Muscle layer of duodenum (tissue), 2 donors: ENCODE results near the gene ZC3H13.

Experiments used
- H3K27ac ChIP-seq: one replicate; pipeline ENCODE4 v1.7.0; 2013; ENCODE audit warnings: mild to moderate bottlenecking, low read length
- H3K27me3 ChIP-seq: one replicate; pipeline ENCODE4 v1.7.0; 2013; ENCODE audit warnings: low read depth, mild to moderate bottlenecking, control low read depth, low read length
- H3K36me3 ChIP-seq, 2 donors: one replicate each; pipeline ENCODE4 v1.7.0; 2013; ENCODE audit warnings: low read length in 2 of 2, control low read depth in 1 of 2, mild to moderate bottlenecking in 1 of 2; ENCODE audit not compliant: insufficient read depth in 2 of 2, control insufficient read depth in 1 of 2
- H3K4me1 ChIP-seq, 2 donors: one replicate each; pipeline ENCODE4 v1.7.0; 2013; ENCODE audit warnings: low read length in 2 of 2, mild to moderate bottlenecking in 2 of 2, control low read depth in 1 of 2, moderate library complexity in 1 of 2; ENCODE audit not compliant: insufficient read depth in 2 of 2, control insufficient read depth in 1 of 2
- H3K4me3 ChIP-seq, 2 donors: one replicate each; pipeline ENCODE4 v1.7.0; 2013; ENCODE audit warnings: low read length in 2 of 2, low read depth in 1 of 2, mild to moderate bottlenecking in 1 of 2
- H3K9me3 ChIP-seq, 2 donors: one replicate each; pipeline ENCODE4 v1.7.0; 2013; ENCODE audit warnings: low read length in 2 of 2, control low read depth in 1 of 2, mild to moderate bottlenecking in 1 of 2; ENCODE audit not compliant: control insufficient read depth in 1 of 2
- donor health status: healthy.

Gene ZC3H13

DNA sequence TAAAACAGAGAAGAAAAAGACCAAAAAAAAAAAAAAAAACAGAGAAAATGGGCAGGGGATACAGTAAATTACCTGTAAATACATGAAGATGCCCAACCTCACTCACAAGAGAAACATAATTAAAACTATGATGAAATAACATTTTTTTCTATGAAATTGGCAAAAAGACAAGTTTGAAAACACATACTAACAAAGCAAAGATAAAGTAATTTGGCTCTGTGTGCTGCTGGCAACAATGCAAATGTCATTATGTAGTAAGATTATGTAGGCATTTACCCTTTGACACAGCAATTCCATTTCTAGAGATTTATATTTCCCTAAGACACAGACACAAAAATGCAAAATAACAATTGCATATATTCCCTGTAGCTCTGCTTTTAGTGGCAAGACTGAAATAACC, 20.2 kb downstream of the ZC3H13 start:
- Histone ChIP-seq H3K4me3 (no peak overlapping the region), H3K9me3 (peaks cover 0 to 6% of the 10 kb centered on the region in 2 donors), H3K4me1 (no peaks in the 10 kb centered on the region), H3K27ac (no peak overlapping the region), H3K27me3 (no peaks in the 10 kb centered on the region), H3K36me3 (peaks cover 3 to 13% of the 10 kb centered on the region in 2 donors)

- Histone ChIP-seq H3K27me3 (no peaks in the 10 kb centered on the region), H3K4me1 (no peaks in the 10 kb centered on the region), H3K9me3 (peaks cover 0 to 6% of the 10 kb centered on the region in 2 donors), H3K27ac (no peak overlapping the region), H3K36me3 (peaks cover 3 to 13% of the 10 kb centered on the region in 2 donors), H3K4me3 (no peak overlapping the region)
Measured at GRCh38 chr13:46031581-46032263, 20.8 kb downstream of the ZC3H13 start.

GRCh38 chr13:46025157-46025556, 27.4 kb downstream of the ZC3H13 start:
- H3K27ac ChIP-seq: no peak overlapping the region
- H3K36me3 ChIP-seq: peaks cover 0 to 2% of the 10 kb centered on the region in 2 donors
- no peaks in the 10 kb centered on the region for H3K27me3 ChIP-seq
- H3K9me3 ChIP-seq: no peaks in the 10 kb centered on the region
- no peak overlapping the region for H3K4me3 ChIP-seq
- no peaks in the 10 kb centered on the region for H3K4me1 ChIP-seq

DNA sequence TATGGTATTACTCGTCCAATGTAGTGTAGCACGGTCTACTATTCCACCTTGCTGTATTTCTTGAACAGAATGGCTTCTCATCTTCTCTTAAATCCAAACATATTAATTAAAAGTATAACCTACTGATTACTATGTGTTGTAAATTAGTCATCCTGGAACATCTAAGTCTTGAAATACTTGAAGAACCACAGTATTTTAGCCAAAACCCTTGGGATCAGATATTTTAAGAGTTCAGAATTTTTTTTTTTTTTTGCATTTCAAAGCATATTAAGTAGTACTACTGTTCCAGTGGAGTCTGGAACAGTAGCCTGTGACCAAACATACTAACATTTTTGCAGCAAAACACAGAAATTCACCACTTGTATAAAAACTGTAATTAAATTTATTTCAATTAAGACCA, 30.1 kb downstream of the ZC3H13 start:
- Histone ChIP-seq H3K36me3 (peaks cover 0 to 18% of the 10 kb centered on the region in 2 donors), H3K27ac (no peak overlapping the region), H3K9me3 (no peaks in the 10 kb centered on the region), H3K4me1 (no peaks in the 10 kb centered on the region), H3K4me3 (no peak overlapping the region), H3K27me3 (no peaks in the 10 kb centered on the region)

GRCh38 chr13:46016216-46016615, 36.3 kb downstream of the ZC3H13 start:
- H3K27me3 ChIP-seq: no peaks in the 10 kb centered on the region
- H3K36me3 ChIP-seq: peaks cover 15 to 35% of the 10 kb centered on the region in 2 donors
- H3K27ac ChIP-seq: no peak overlapping the region
- no peak overlapping the region for H3K4me3 ChIP-seq
- H3K4me1 ChIP-seq: no peaks in the 10 kb centered on the region
- H3K9me3 ChIP-seq: no peaks in the 10 kb centered on the region

DNA sequence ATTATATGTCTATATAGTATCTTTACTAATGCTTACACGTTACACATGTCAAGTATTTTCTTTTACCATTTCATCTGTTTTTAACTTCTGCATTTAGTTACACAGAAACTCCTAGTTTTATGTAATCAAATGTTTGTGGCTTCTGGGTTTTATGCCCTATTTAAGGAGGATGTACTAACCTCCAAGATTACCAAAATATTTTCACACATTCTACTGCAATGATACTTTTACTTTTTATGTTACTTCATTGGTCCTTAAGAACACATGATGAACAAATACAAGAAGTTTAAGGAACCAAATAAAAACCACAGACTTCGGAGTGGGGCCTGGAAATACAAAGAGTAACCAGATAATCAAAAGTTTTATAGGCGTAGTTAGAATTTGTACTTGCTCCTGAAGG, 37.2 kb downstream of the ZC3H13 start:
- Histone ChIP-seq H3K36me3 (peaks cover 15 to 39% of the 10 kb centered on the region in 2 donors), H3K4me3 (no peak overlapping the region), H3K27ac (no peak overlapping the region), H3K9me3 (no peaks in the 10 kb centered on the region), H3K4me1 (no peaks in the 10 kb centered on the region), H3K27me3 (no peaks in the 10 kb centered on the region)

DNA sequence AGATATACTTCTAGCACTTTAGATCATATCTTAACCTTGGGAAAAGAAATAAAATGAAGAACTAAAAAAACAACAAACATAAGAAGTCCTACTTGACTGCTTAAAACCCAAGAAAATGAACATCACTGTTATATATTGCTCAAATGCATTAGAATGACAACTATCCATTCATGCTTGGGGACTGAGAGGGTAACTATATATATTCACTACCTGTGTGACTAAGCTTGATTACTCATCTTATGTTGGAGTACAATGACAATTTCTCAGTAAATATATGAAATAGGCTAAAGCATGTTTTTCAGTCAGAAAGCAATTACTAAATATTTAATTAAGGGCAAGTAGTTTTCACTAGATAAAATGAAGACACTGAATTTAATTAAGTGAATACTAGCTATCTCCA, 40.1 kb downstream of the ZC3H13 start:
- Histone ChIP-seq H3K4me1 (no peaks in the 10 kb centered on the region), H3K9me3 (no peaks in the 10 kb centered on the region), H3K27me3 (no peaks in the 10 kb centered on the region), H3K36me3 (peaks cover 33 to 35% of the 10 kb centered on the region in 2 donors), H3K4me3 (no peak overlapping the region), H3K27ac (no peak overlapping the region)

GRCh38 chr13:46010148-46010547, 42.4 kb downstream of the ZC3H13 start:
- Histone ChIP-seq H3K36me3 (peaks cover 29 to 33% of the 10 kb centered on the region in 2 donors), H3K27me3 (no peaks in the 10 kb centered on the region), H3K27ac (no peak overlapping the region), H3K4me1 (no peaks in the 10 kb centered on the region), H3K9me3 (no peaks in the 10 kb centered on the region), H3K4me3 (no peak overlapping the region)

GRCh38 chr13:46008631-46009030, 43.9 kb downstream of the ZC3H13 start:
- peaks cover 29 to 33% of the 10 kb centered on the region in 2 donors for H3K36me3 ChIP-seq
- no peaks in the 10 kb centered on the region for H3K27me3 ChIP-seq
- H3K9me3 ChIP-seq: no peaks in the 10 kb centered on the region
- H3K27ac ChIP-seq: no peak overlapping the region
- H3K4me3 ChIP-seq: no peak overlapping the region
- no peaks in the 10 kb centered on the region for H3K4me1 ChIP-seq

DNA sequence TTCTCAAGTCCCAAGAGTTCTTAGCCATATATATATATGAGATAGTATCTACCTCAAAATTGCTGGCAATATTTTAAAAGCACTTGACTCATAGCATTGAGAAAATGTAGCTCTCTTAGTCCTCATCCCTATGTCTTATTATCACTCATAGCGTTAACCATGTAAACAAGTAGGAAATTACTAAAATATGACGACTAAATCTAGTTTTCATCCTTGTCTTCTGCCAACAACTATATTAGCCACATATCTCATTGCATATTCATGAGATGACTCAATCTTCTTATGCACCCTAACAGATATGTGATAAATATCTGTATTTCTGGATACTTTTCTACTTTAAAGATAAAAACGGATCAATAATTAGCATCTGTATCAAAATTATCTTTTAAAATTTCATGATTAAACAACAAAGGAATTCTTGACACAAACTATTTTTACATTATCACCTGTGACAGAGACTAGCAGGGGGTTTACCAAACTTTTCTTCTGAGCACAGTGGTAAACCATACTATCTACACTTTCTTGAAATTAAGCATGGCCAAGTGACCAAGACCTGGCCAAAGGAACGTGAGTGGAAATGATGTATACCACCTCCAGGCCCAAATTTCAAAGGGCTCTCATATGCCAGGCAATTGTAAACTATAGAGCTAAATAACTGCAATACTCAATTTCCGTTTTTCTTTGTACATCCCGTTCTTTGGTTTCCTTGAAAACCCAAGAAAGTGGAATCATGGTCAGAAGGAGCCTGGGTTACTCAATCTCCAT, 45.7 kb downstream of the ZC3H13 start:
- Histone ChIP-seq H3K27ac (no peak overlapping the region), H3K27me3 (no peaks in the 10 kb centered on the region), H3K4me3 (no peak overlapping the region), H3K9me3 (no peaks in the 10 kb centered on the region), H3K36me3 (peaks cover 37 to 41% of the 10 kb centered on the region in 2 donors), H3K4me1 (no peaks in the 10 kb centered on the region)

- H3K27ac ChIP-seq: no peak overlapping the region
- H3K36me3 ChIP-seq: peaks cover 39 to 64% of the 10 kb centered on the region in 2 donors
- H3K4me1 ChIP-seq: no peaks in the 10 kb centered on the region
- H3K9me3 ChIP-seq: no peaks in the 10 kb centered on the region
- H3K27me3 ChIP-seq: no peaks in the 10 kb centered on the region
- no peak overlapping the region for H3K4me3 ChIP-seq
Measured at GRCh38 chr13:46004491-46004890, 48.1 kb downstream of the ZC3H13 start.
